HG03280 (cell line): ENCODE measurements around the gene ZSCAN23.
"Not testable (repeated sequence)": the region's sequence is repeated elsewhere in the genome, so short reads cannot be mapped to it uniquely, and the experiment has no call there.

Experiments
- ATAC-seq: cut with Tn5 transposase; IDR thresholded peaks from one replicate; pipeline ENCODE4 v1.9.1; 2021; ENCODE audit warnings: mild to moderate bottlenecking, moderate library complexity; ENCODE audit not compliant: unreplicated experiment

The ZSCAN23 gene

DNA sequence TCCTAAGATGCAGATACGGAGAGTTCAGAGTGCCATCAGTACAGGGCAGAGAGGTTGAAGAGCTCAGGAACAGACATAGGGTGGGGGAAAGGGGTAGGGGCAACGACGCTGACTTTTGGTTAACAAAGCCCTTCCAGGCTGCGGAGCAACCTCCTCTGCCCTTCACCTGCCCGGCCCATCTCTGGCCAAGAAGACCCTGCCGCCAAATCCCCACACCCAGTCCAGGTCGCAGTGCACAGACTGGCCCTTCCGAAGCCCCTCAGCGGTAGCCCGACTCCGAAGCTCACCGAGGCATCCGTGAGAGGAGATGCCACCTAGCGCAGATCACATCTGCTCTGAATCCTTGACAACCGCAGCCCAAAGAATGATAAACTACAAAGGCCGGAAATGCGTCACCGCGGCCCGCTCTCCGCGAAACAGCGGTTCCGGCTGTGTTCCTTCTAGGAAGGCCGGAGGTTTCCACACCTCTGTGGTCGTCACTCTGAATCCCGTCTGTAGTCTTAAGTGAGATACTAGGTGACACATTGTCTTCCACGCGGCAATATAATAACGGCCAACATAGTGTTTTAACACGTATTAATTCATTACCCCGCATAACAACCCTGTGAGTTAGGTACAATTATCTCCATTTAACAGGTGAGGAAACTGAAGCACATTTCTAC is at the start of gene ZSCAN23:
Gene ZSCAN23, minus strand, starts transcription at position 380 of the 662 bp plus-strand sequence. CDS start 7,225 bp downstream, outside the sequence.
- peak; percentile 85 for ATAC-seq

- no peak for ATAC-seq
These were observed 48.7 kb upstream of the ZSCAN23 start for GRCh38 chr6:28491984-28492317.

DNA sequence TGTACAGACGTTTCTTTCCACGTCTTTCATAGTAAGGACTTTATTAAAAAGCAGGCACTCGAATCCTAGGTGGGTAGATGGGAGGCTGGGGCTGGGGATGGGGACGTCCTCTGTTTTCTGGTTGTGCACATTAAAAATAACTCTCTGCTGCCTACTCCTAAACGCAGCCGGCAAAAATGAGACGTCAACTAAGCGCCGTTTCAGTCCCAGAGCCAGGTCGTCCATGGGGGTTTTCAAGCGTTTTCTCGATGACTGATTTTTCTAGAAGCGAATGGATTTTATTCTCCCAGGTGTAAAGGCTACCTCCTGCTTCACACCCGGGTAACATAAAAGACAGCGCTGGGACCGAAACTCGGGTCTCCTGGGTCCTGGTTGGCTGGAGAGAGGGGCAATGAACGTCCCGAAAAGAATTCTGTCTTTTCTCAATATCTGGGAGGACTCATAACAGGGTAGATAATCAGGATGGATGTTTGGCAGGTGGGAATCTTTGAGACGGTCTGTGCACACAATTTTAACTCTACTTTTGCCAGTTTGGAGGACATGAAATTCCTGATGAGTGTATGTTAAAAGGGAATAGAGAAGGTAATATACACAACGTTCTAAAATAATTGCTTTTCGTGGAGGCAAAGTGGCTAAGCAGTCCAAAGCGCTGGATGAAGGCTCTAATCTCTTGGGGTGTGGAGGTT is 47.1 kb upstream of the ZSCAN23 start:
- ATAC-seq: no peak

- no peak for ATAC-seq
These were observed 46.3 kb upstream of the ZSCAN23 start for GRCh38 chr6:28489366-28490204.

- no peak for ATAC-seq
These were observed 45.6 kb upstream of the ZSCAN23 start for GRCh38 chr6:28488916-28489365.

- no peak for ATAC-seq
These were observed 43.9 kb upstream of the ZSCAN23 start for GRCh38 chr6:28486988-28487742.

DNA sequence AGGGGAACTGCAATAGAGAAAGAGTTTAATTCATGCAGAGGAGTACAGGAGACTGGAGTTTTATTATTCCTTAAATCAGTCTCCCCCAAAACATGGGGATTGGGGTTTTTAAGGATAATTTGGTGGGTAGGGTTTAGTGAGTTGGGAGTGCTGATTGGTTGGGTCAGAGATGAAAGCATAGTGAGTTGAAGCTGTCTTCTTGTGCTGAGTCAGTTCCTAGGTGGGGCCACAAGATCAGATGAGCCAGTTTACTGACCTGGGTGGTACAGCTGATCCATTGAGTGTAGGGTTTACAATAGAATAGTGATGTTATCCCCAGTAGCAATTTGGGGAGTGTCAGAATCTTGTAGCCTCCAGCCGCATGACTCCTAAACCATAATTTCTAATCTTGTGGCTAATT is 43.2 kb upstream of the ZSCAN23 start:
- ATAC-seq: no peak

- no peak for ATAC-seq
These were observed 42.2 kb upstream of the ZSCAN23 start for GRCh38 chr6:28485482-28485881.

- no peak for ATAC-seq
These were observed 37.1 kb upstream of the ZSCAN23 start for GRCh38 chr6:28480253-28480932.

DNA sequence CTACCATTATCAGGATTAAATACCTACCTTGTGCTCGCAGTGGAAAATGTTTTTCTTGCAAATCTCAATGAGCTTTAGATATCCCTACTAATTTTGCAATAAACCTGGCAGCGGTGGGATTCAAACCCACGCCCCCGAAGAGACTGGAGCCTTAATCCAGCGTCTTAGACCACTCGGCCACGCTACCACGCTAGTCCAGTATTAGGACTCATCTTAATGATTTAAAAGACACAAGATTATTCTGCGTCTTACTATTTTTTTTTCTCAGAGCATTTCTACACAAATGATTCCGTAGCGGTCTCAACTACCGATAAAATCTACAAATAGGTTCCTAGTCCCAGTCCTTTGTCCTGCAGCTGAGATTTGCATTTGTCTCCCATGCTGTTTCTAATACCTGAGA is 35.2 kb upstream of the ZSCAN23 start:
- no peak for ATAC-seq

- ATAC-seq: no peak
These were observed 31.3 kb upstream of the ZSCAN23 start for GRCh38 chr6:28474441-28475219.

GRCh38 chr6:28469153-28469745 is 26.0 kb upstream of the ZSCAN23 start:
- ATAC-seq: not testable (repeated sequence)

DNA sequence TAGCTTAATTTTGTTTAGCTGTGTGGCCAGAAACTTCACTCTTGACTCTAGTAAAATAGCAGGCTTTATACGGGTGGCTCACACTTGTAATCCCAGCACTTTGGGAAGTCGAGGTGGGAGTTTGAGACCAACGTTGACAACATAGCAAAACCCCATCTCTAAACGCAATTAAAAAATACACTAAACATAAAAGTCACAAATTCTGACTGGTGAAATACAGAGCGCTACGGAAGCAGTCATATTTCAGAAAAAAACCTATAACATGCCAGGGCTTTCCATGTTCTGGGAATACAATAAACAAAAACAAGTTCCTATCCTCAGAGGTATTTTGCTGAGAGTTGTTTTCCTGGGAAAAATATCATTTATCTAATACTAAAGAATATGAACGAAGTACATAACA is 24.8 kb upstream of the ZSCAN23 start:
- no peak for ATAC-seq

DNA sequence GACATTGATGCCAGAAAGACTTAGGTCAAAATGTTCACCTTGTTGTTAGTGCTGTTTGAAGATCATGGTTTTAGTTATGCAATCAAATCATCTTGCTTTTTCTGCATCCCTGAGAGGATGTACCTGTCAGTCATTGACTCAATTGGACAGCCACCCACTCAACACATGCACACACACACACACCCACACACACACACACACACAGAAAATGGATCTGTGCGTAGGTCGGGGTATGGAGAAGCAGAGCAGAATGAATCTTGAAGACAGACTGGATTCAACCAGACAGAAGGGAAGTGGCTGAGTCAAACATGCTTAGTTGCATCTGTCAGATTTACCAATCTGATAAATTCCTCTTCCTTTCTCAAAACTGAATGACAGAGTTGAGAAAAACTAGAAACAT is 19.1 kb upstream of the ZSCAN23 start:
- ATAC-seq: no peak

- ATAC-seq: no peak
These were observed 15.3 kb upstream of the ZSCAN23 start for GRCh38 chr6:28458568-28458967.

- no peak for ATAC-seq
These were observed 5.8 kb upstream of the ZSCAN23 start for GRCh38 chr6:28449056-28449455.

GRCh38 chr6:28447512-28447906 is 4.2 kb upstream of the ZSCAN23 start:
- ATAC-seq: not testable (repeated sequence)

DNA sequence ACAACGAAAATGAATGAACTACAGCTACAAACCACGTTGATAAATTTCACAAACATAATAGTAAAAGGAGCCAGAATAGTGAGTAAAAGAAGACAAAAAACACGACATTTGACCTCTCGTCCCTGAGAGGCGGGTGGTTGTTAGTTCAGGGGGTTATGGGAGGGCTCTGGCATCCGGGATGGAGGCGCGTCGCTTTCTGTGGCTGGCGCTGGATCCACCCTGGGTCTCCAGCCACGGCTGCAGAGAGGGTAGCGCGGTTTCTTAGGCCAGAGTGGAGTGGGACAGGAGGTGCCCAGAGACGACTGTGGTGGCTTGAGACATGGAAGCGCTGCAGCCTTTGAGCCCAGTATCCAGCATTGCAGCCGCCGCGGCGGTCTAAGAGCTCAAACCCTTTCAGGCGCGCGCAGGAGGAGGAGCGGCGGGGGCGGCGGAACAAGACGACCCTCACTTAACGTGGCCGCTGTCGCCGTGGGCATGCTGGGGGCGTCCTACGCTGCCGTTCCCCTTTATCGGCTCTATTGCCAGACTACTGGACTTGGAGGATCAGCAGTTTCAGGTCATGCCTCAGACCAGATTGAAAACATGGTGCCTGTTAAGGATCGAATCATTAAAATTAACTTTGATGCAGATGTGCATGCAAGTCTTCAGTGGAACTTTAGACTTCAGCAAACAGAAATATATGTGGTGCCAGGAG is 3.7 kb upstream of the ZSCAN23 start:
- no peak for ATAC-seq

GRCh38 chr6:28444759-28445158 is 1.5 kb upstream of the ZSCAN23 start:
- not testable (repeated sequence) for ATAC-seq
